CD8-positive, alpha-beta memory T cell (primary cell): ENCODE results near the gene PALM2AKAP2. TPM values are rescaled to one million over a fixed set of nuclear protein-coding genes. Genes with fewer than 3 reads are reported as not detected.

Experiments
- CTCF ChIA-PET: fragments of 350-600 bp; sonication (Branson Sonifier 250); formaldehyde crosslinking; loops from one replicate; lab custom pipeline; 2021; ENCODE audit warnings: antibody characterized with exemption; lab: Charles Lee
- POLR2A ChIA-PET: fragments of 350-600 bp; sonication (Branson Sonifier 250); formaldehyde crosslinking; loops from one replicate; lab custom pipeline; 2021; ENCODE audit warnings: antibody characterized with exemption; lab: Charles Lee
- DNase-seq, 5 donors: peaks; one replicate each; pipeline versions ENCODE4 v3.0.0 to v3.0.0-alpha.2; 2020 to 2022; ENCODE audit warnings: mixed read lengths in 1 of 5
- H3K27ac ChIP-seq: one replicate; pipeline ENCODE4 v1.7.0; 2013; ENCODE audit warnings: low read depth, mild to moderate bottlenecking, low read length, moderate library complexity
- H3K27me3 ChIP-seq: 2 replicates; pipeline ENCODE4 v1.7.0; 2013; ENCODE audit warnings: low read length, mild to moderate bottlenecking; ENCODE audit not compliant: insufficient read depth, poor library complexity, severe bottlenecking
- H3K36me3 ChIP-seq: 2 replicates; pipeline ENCODE4 v1.7.0; 2013; ENCODE audit warnings: mild to moderate bottlenecking, low read length, moderate library complexity; ENCODE audit not compliant: insufficient read depth
- H3K4me1 ChIP-seq: 2 replicates; pipeline ENCODE4 v1.7.0; 2013; ENCODE audit warnings: mild to moderate bottlenecking, low read length, moderate library complexity; ENCODE audit not compliant: insufficient read depth
- H3K4me3 ChIP-seq: 2 replicates; pipeline ENCODE4 v1.7.0; 2013; ENCODE audit warnings: mild to moderate bottlenecking, low read length
- H3K9me3 ChIP-seq: 2 replicates; pipeline ENCODE4 v1.7.0; 2013; ENCODE audit warnings: mild to moderate bottlenecking, low read length
- H3K27ac Mint-ChIP-seq, 8 donors: one replicate each; pipeline ENCODE4 v1.8.0; 2020 to 2021; ENCODE audit warnings: mixed read lengths in 8 of 8, mild to moderate bottlenecking in 6 of 8, inconsistent platforms in 3 of 8, moderate library complexity in 3 of 8
- H3K27me3 Mint-ChIP-seq, 2 donors: one replicate each; pipeline ENCODE4 v1.8.0; 2020 to 2021; ENCODE audit warnings: mixed read lengths in 2 of 2, mild to moderate bottlenecking in 1 of 2, moderate library complexity in 1 of 2
- H3K36me3 Mint-ChIP-seq, 3 donors: one replicate each; pipeline ENCODE4 v1.8.0; 2020 to 2021; ENCODE audit warnings: mixed read lengths in 3 of 3, inconsistent platforms in 1 of 3, mild to moderate bottlenecking in 1 of 3
- H3K4me1 Mint-ChIP-seq, 3 donors: one replicate each; pipeline ENCODE4 v1.8.0; 2020 to 2021; ENCODE audit warnings: mixed read lengths in 3 of 3, inconsistent platforms in 1 of 3, mild to moderate bottlenecking in 1 of 3
- H3K4me3 Mint-ChIP-seq, 7 donors: one replicate each; pipeline ENCODE4 v1.8.0; 2020 to 2021; ENCODE audit warnings: mixed read lengths in 7 of 7, mild to moderate bottlenecking in 6 of 7, moderate library complexity in 4 of 7, inconsistent platforms in 2 of 7
- H3K9me3 Mint-ChIP-seq, 5 donors: one replicate each; pipeline ENCODE4 v1.8.0; 2020 to 2022; ENCODE audit warnings: mixed read lengths in 5 of 5, mild to moderate bottlenecking in 3 of 5, moderate library complexity in 2 of 5, inconsistent platforms in 1 of 5
- polyA plus RNA-seq: library from polyadenylated mRNA; unstranded; fragments of 300-500 nt; fragmentation: Illumina TruSeq; gene quantifications from one replicate; pipeline ENCODE4 v1.2.3, GENCODE V29; 2021
- total RNA-seq, 2 experiments: library from RNA; stranded (reverse); gene quantifications; one replicate each; pipeline ENCODE4 v1.2.3, GENCODE V29; 2021

Gene PALM2AKAP2
- total and polyA plus RNA-seq, 3 experiments from 2014 or later, result 0.15 TPM; not detected in 2

DNA sequence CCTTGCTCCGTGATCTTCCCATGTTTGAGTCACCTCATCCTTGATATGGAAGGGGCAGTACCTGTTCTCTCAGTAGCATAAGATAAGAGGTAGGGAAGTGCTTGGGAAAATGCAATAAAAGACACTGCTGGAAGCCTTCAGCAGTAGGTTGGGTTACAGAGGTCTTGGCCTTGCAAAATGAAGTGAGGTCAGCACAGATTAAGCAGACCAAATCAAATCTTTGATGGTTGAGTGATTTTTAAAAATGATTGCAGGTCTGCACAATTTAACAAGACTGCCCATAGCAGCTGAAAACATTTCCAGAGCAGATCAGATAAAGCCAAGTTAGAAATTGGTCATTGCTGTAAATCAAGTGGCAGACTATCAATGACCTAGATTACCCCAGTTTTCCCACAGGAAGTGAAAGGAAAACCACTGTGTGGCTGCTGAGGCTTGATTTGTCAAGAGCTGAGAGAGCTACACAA is 32.9 kb downstream of the PALM2AKAP2 start:
- H3K4me1 ChIP-seq, result no peaks in the 10 kb centered on the region
- POLR2A ChIA-PET, result no interaction called here
- no peaks in the 10 kb centered on the region for H3K36me3 ChIP-seq
- no peak overlapping the region for H3K27ac ChIP-seq
- H3K9me3 ChIP-seq, result no peaks in the 10 kb centered on the region
- CTCF ChIA-PET, result no interaction called here
- Mint-ChIP-seq H3K4me3 (no peak overlapping the region), H3K27me3 (peaks cover 14 to 15% of the 10 kb centered on the region in 2 donors), H3K4me1 (no peaks in the 10 kb centered on the region), H3K9me3 (peaks cover 0 to 11% (median 7%) of the 10 kb centered on the region in 5 donors), H3K36me3 (no peaks in the 10 kb centered on the region), H3K27ac (no peak overlapping the region)
- H3K27me3 ChIP-seq, result no peaks in the 10 kb centered on the region
- no peak overlapping the region for H3K4me3 ChIP-seq
- DNase-seq, result no peak

GRCh38 chr9:109813303-109813702 is 33.3 kb downstream of the PALM2AKAP2 start:
- no peaks in the 10 kb centered on the region for H3K27me3 ChIP-seq
- H3K36me3 Mint-ChIP-seq, result no peaks in the 10 kb centered on the region
- no peak for DNase-seq
- no peaks in the 10 kb centered on the region for H3K36me3 ChIP-seq
- ChIA-PET POLR2A (no interaction called here), CTCF (no interaction called here)
- H3K9me3 Mint-ChIP-seq, result peaks cover 0 to 7% (median 3%) of the 10 kb centered on the region in 5 donors
- no peak overlapping the region for H3K27ac ChIP-seq
- H3K4me1 Mint-ChIP-seq, result no peaks in the 10 kb centered on the region
- H3K9me3 ChIP-seq, result no peaks in the 10 kb centered on the region
- no peak overlapping the region for H3K4me3 Mint-ChIP-seq
- no peak overlapping the region for H3K4me3 ChIP-seq
- H3K27ac Mint-ChIP-seq, result no peak overlapping the region
- H3K27me3 Mint-ChIP-seq, result peaks cover 14 to 18% of the 10 kb centered on the region in 2 donors
- H3K4me1 ChIP-seq, result no peaks in the 10 kb centered on the region

- Mint-ChIP-seq H3K27ac (no peak overlapping the region), H3K27me3 (peaks cover 11 to 18% of the 10 kb centered on the region in 2 donors), H3K4me3 (no peak overlapping the region), H3K4me1 (no peaks in the 10 kb centered on the region), H3K9me3 (peaks cover 0 to 3% (median under 1%) of the 10 kb centered on the region in 5 donors), H3K36me3 (no peaks in the 10 kb centered on the region)
- H3K4me1 ChIP-seq, result no peaks in the 10 kb centered on the region
- H3K27me3 ChIP-seq, result no peaks in the 10 kb centered on the region
- no peak overlapping the region for H3K4me3 ChIP-seq
- DNase-seq, result no peak
- ChIA-PET CTCF (no interaction called here), POLR2A (no interaction called here)
- H3K9me3 ChIP-seq, result no peaks in the 10 kb centered on the region
- no peaks in the 10 kb centered on the region for H3K36me3 ChIP-seq
- H3K27ac ChIP-seq, result no peak overlapping the region
These were observed 33.8 kb downstream of the PALM2AKAP2 start for GRCh38 chr9:109813829-109814228.

DNA sequence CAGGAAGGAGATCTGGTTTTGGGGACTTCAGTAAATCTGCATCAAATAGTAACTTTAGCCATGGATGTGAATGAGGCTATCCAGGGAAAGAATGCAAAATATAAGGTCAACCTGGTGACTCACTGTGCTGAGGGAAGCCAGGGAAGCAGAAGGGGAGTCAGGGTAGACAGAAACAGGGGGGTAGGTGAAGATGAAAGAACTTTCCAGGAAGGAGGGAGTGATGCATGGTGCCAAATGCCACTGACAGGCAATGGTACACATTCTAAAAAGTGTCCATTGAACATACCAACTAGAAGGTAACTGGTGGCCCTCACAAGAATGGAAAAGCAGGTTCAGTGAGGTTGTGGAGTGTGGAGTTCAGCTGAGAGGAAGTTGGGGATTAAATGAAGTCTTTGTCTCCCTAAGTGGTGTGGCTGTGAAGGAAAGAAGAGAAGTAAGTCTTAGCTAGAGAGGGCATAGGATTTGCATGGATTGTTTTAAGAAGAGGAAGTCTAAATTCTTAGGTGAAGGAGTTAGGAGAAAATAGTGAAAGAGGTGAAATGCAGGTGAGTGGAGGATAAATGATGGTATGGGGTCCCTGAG is 35.5 kb downstream of the PALM2AKAP2 start:
- H3K9me3 Mint-ChIP-seq, result peaks cover 0 to 2% (median 0%) of the 10 kb centered on the region in 5 donors
- no peaks in the 10 kb centered on the region for H3K4me1 ChIP-seq
- H3K4me3 ChIP-seq, result no peak overlapping the region
- peaks cover 8 to 13% of the 10 kb centered on the region in 2 donors for H3K27me3 Mint-ChIP-seq
- no peak overlapping the region for H3K27ac ChIP-seq
- H3K9me3 ChIP-seq, result no peaks in the 10 kb centered on the region
- H3K27ac Mint-ChIP-seq, result no peak overlapping the region
- H3K36me3 Mint-ChIP-seq, result no peaks in the 10 kb centered on the region
- ChIA-PET POLR2A (no interaction called here), CTCF (no interaction called here)
- H3K4me1 Mint-ChIP-seq, result no peaks in the 10 kb centered on the region
- H3K27me3 ChIP-seq, result no peaks in the 10 kb centered on the region
- DNase-seq, result no peak
- H3K4me3 Mint-ChIP-seq, result no peak overlapping the region
- no peaks in the 10 kb centered on the region for H3K36me3 ChIP-seq

- ChIA-PET CTCF (no interaction called here), POLR2A (no interaction called here)
- no peaks in the 10 kb centered on the region for H3K36me3 Mint-ChIP-seq
- no peak overlapping the region for H3K4me3 Mint-ChIP-seq
- H3K27ac Mint-ChIP-seq, result no peak overlapping the region
- Histone ChIP-seq H3K36me3 (no peaks in the 10 kb centered on the region), H3K4me3 (no peak overlapping the region), H3K9me3 (no peaks in the 10 kb centered on the region), H3K4me1 (no peaks in the 10 kb centered on the region), H3K27ac (no peak overlapping the region), H3K27me3 (no peaks in the 10 kb centered on the region)
- DNase-seq, result no peak
- no peaks in the 10 kb centered on the region for H3K9me3 Mint-ChIP-seq
- no peaks in the 10 kb centered on the region for H3K4me1 Mint-ChIP-seq
- H3K27me3 Mint-ChIP-seq, result peaks cover 5% of the 10 kb centered on the region in 2 donors
These were observed 36.5 kb downstream of the PALM2AKAP2 start for GRCh38 chr9:109816490-109816889.

- H3K36me3 Mint-ChIP-seq, result no peaks in the 10 kb centered on the region
- ChIA-PET POLR2A (no interaction called here), CTCF (no interaction called here)
- H3K27me3 ChIP-seq, result no peaks in the 10 kb centered on the region
- no peaks in the 10 kb centered on the region for H3K9me3 Mint-ChIP-seq
- H3K9me3 ChIP-seq, result no peaks in the 10 kb centered on the region
- H3K4me3 Mint-ChIP-seq, result no peak overlapping the region
- H3K27ac ChIP-seq, result no peak overlapping the region
- H3K36me3 ChIP-seq, result no peaks in the 10 kb centered on the region
- H3K4me1 ChIP-seq, result no peaks in the 10 kb centered on the region
- H3K4me1 Mint-ChIP-seq, result no peaks in the 10 kb centered on the region
- H3K27me3 Mint-ChIP-seq, result peaks cover 1 to 5% of the 10 kb centered on the region in 2 donors
- no peak overlapping the region for H3K27ac Mint-ChIP-seq
- no peak overlapping the region for H3K4me3 ChIP-seq
- DNase-seq, result no peak
These were observed 37.3 kb downstream of the PALM2AKAP2 start for GRCh38 chr9:109817146-109817845.

- Mint-ChIP-seq H3K4me1 (no peaks in the 10 kb centered on the region), H3K4me3 (no peak overlapping the region), H3K27ac (no peak overlapping the region), H3K27me3 (peaks cover 1 to 5% of the 10 kb centered on the region in 2 donors), H3K36me3 (no peaks in the 10 kb centered on the region), H3K9me3 (peaks cover 0 to 2% (median 0%) of the 10 kb centered on the region in 5 donors)
- no peaks in the 10 kb centered on the region for H3K4me1 ChIP-seq
- H3K27me3 ChIP-seq, result no peaks in the 10 kb centered on the region
- H3K36me3 ChIP-seq, result no peaks in the 10 kb centered on the region
- DNase-seq, result no peak
- ChIA-PET POLR2A (no interaction called here), CTCF (no interaction called here)
- H3K27ac ChIP-seq, result no peak overlapping the region
- H3K4me3 ChIP-seq, result no peak overlapping the region
- no peaks in the 10 kb centered on the region for H3K9me3 ChIP-seq
These were observed 38.0 kb downstream of the PALM2AKAP2 start for GRCh38 chr9:109817846-109818472.

- Histone ChIP-seq H3K27ac (no peak overlapping the region), H3K9me3 (no peaks in the 10 kb centered on the region), H3K4me3 (no peak overlapping the region), H3K4me1 (no peaks in the 10 kb centered on the region), H3K36me3 (no peaks in the 10 kb centered on the region), H3K27me3 (no peaks in the 10 kb centered on the region)
- DNase-seq, result no peak
- CTCF ChIA-PET, result no interaction called here
- H3K9me3 Mint-ChIP-seq, result peaks cover 0 to 2% (median 0%) of the 10 kb centered on the region in 5 donors
- no peak overlapping the region for H3K4me3 Mint-ChIP-seq
- POLR2A ChIA-PET, result no interaction called here
- H3K4me1 Mint-ChIP-seq, result no peaks in the 10 kb centered on the region
- peaks cover 1 to 8% of the 10 kb centered on the region in 2 donors for H3K27me3 Mint-ChIP-seq
- no peaks in the 10 kb centered on the region for H3K36me3 Mint-ChIP-seq
- H3K27ac Mint-ChIP-seq, result no peak overlapping the region
These were observed 41.7 kb downstream of the PALM2AKAP2 start for GRCh38 chr9:109821711-109822110.
